ENCODE measurements around the gene GALK1. TPM values are rescaled to one million over a fixed set of nuclear protein-coding genes. Genes with fewer than 3 reads are reported as not detected.
"Not testable (repeated sequence)": the region's sequence is repeated elsewhere in the genome, so short reads cannot be mapped to it uniquely, and the experiment has no call there.

Gene GALK1
- total RNA-seq, 1 experiment from 2014 or later = 57.3 TPM

GRCh38 chr17:75773121-75773807, 8.3 kb upstream of the GALK1 start:
- DNase-seq (ENCODE audit: low read depth) = no peak
- in situ Hi-C loops (cut with HindIII; ENCODE audit: low pct_unique_long_range_greater_than_20kb, low sequenced_read_pairs) = no loop called here

- no peak for DNase-seq (ENCODE audit: low read depth)
- in situ Hi-C loops (cut with HindIII; ENCODE audit: low pct_unique_long_range_greater_than_20kb, low sequenced_read_pairs) = no loop called here
Observed at GRCh38 chr17:75771334-75772281, 6.6 kb upstream of the GALK1 start.

GRCh38 chr17:75769536-75769935, 4.5 kb upstream of the GALK1 start:
- in situ Hi-C loops (cut with HindIII; ENCODE audit: low pct_unique_long_range_greater_than_20kb, low sequenced_read_pairs) = no loop called here
- no peak for DNase-seq (ENCODE audit: low read depth)

DNA sequence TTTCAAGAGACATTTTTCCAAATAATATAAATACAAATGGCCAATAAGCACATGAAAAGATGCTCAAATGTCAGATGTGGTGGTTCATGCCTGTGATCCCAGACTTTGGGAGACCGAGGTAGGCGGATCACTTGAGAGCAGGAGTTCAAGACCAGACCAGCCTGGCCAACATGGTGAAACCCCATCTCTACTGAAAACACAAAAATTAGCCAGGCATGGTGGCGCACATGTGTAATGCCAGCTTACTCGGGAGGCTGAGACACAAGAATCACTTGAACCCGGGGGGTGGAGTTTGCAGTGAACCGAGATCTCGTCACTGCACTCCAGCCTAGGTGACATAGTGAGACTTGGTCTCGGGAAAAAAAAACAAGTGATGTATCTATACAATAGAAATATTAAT, 2.9 kb upstream of the GALK1 start:
- in situ Hi-C loops (cut with HindIII; ENCODE audit: low pct_unique_long_range_greater_than_20kb, low sequenced_read_pairs) = no loop called here
- DNase-seq (ENCODE audit: low read depth) = no peak

DNA sequence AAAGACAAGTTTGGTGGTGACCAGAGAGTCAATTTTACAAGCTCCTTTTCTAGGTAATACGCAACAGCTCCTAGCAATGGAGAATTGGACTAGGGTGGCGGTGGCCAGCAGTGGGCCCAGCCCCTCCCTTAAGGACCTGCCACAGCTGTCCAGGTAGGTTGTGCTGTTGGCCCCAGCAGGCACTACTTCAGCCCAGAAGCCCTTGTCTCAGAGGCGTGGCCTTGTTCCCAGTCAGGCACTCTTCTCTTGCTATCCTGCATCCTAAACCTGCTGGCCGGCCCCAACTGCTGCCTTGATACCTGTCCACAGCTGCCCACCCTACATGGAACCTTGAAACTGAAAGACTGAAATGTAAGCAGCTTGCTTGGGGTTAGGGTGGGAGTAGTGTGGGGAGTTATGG, 989 bp upstream of the GALK1 start:
- in situ Hi-C loops (cut with HindIII; ENCODE audit: low pct_unique_long_range_greater_than_20kb, low sequenced_read_pairs) = no loop called here
- DNase-seq (ENCODE audit: low read depth) = no peak

DNA sequence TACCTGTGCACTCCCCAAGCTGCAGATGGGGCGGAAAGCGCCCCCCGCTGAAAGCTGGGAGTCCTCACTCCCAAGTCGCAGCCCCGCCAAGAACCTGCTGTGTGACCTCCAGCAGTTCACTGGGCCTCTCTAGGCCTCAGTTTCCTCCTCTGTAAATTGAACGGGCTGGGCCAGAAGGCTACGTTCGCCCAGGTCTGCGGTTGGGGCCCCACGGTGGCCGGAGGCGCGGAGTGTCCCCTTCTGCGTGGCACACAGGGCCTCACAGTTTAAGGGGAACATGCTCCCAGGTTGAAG, 628 bp downstream of the GALK1 start:
- DNase-seq (ENCODE audit: low read depth) = no peak
- in situ Hi-C loops (cut with HindIII; ENCODE audit: low pct_unique_long_range_greater_than_20kb, low sequenced_read_pairs) = no loop called here

- no peak for DNase-seq (ENCODE audit: low read depth)
- in situ Hi-C loops (cut with HindIII; ENCODE audit: low pct_unique_long_range_greater_than_20kb, low sequenced_read_pairs) = no loop called here
Observed at GRCh38 chr17:75763613-75764416, 1.2 kb downstream of the GALK1 start.

- DNase-seq (ENCODE audit: low read depth) = no peak
- in situ Hi-C loops (cut with HindIII; ENCODE audit: low pct_unique_long_range_greater_than_20kb, low sequenced_read_pairs) = no loop called here
Observed at GRCh38 chr17:75763269-75763607, 1.8 kb downstream of the GALK1 start.

DNA sequence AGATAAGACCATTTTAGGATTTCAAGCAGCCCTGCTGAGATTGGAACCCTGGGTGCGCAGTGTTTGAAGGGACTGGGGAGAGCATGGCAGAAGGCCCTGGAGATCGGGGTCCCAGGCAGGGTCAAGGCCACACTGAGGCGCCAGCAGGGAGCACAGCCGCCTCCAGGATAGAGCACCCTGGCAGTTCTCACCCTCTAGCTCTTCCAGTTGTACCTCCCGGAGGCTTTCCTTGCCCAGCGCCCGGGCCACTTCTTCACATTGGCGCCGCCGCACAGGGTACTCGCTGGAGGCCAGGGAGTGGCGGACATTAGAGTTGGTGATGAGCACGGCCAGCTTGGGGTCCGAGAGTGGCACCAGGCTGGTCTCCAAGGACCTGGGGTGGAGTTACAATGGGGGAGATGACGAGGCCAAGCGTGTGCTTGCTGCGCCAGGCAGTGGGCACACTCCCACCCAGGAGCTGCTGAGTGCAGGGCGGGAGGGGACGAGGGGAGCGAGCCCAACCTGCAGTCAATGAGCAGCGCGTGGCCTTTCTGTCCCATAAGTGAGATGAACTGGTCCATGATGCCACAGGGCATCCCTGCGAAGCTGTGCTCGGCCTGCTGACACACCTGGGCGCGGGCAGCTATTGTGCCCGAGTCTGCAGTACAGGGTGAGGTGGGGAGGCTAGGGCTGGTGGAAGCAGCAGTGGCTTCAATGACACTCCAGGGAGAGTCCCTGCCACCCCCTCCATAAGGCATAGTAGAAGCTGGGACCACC, 2.3 kb downstream of the GALK1 start:
- in situ Hi-C loops (cut with HindIII; ENCODE audit: low pct_unique_long_range_greater_than_20kb, low sequenced_read_pairs) = no loop called here
- no peak for DNase-seq (ENCODE audit: low read depth)

DNA sequence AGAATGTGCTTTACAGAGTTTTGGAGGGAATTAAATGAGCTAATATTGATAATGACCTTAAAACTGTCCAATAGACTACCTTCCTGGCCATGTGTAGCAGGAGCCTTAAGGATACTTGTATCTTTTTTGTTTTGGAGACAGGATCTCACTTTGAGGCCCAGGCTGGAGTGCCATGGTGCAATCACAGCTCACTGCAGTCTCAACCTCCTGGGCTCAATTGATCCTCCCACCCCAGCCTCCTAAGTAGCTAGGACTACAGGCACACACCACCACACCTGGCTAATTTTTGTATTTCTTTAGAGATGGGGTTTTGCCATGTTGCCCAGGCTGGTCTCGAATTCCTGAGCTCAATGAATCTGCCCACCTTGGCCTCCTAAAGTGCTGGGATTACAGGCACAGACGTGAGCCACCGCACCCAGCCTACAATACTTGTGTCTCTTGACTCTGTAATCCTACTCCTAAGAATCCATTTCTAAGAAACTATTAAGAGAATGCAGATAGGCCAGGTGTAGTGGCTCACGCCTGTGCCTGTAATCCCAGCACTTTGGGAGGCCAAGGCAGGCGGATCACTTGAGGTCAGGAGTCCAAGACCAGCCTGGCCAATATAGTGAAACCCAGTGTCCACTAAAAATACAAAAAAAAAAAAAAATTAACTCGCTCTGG, 4.9 kb downstream of the GALK1 start:
- DNase-seq (ENCODE audit: low read depth); in situ Hi-C loops (cut with HindIII; ENCODE audit: low pct_unique_long_range_greater_than_20kb, low sequenced_read_pairs): not testable (repeated sequence)

DNA sequence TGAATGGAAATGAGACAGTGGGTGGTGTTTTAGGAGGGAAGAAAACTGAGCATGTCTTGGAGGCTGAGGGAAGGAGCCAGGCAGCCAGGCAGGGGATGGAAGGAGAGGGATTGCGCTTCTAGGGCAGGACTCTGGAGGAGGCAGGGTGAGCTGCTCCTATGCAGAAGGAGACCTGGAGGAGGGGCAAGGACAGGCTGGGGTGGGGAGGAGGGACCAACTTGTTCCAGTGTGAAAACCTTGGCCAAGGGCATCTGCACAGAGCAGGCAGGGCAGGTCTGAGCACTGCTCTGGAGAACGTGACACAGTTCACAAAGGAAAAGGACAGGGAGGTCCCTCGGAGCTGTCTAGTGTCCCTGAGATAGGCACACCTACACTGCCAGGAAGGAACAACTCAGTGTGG, 5.5 kb downstream of the GALK1 start:
- in situ Hi-C loops (cut with HindIII; ENCODE audit: low pct_unique_long_range_greater_than_20kb, low sequenced_read_pairs) = no loop called here
- no peak for DNase-seq (ENCODE audit: low read depth)

GRCh38 chr17:75758131-75758905, 6.7 kb downstream of the GALK1 start:
- in situ Hi-C loops (cut with HindIII; ENCODE audit: low pct_unique_long_range_greater_than_20kb, low sequenced_read_pairs) = no loop called here
- no peak for DNase-seq (ENCODE audit: low read depth)

- DNase-seq (ENCODE audit: low read depth) = no peak
Observed at GRCh38 chr17:75757086-75757681, 7.8 kb downstream of the GALK1 start.

DNA sequence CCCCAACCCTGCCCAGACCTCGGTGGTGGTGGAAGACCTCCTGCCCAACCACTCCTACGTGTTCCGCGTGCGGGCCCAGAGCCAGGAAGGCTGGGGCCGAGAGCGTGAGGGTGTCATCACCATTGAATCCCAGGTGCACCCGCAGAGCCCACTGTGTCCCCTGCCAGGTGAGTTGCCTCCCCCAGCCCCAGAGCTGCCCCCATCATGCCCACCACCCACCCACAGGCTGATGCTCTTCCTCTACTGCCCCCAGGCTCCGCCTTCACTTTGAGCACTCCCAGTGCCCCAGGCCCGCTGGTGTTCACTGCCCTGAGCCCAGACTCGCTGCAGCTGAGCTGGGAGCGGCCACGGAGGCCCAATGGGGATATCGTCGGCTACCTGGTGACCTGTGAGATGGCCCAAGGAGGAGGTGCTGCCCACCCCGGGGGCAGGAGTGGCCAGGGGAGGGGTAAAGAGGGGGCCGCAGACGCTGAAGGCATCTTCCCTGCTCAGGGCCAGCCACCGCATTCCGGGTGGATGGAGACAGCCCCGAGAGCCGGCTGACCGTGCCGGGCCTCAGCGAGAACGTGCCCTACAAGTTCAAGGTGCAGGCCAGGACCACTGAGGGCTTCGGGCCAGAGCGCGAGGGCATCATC, 8.4 kb downstream of the GALK1 start:
- in situ Hi-C loops (cut with HindIII; ENCODE audit: low pct_unique_long_range_greater_than_20kb, low sequenced_read_pairs) = no loop called here
- DNase-seq (ENCODE audit: low read depth) = no peak

More at GRCh38 chr17:75757086-75757681, 7.8 kb downstream of the GALK1 start:
- in situ Hi-C loops (cut with HindIII; ENCODE audit: low pct_unique_long_range_greater_than_20kb, low sequenced_read_pairs) = no loop called here

DNA sequence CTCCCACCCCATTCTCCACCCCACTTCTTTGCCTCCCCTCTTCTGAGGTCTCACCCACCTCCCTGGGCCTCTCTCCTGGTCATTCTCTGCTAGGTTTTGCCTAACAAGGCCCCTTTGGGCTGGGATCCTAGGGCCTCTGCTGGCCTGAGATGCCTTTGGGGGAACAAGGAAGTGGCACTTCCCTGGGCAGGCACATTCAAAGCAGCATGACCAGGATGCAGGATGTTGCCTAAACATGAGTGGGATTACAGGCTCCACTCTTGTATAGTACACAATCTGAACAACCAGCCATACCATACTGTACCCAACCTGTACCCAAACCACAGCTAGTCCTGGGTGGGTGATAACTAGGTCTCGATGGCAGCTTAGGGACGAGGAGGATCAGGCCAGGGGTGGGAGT, 9.0 kb downstream of the GALK1 start:
- DNase-seq (ENCODE audit: low read depth) = no peak
- in situ Hi-C loops (cut with HindIII; ENCODE audit: low pct_unique_long_range_greater_than_20kb, low sequenced_read_pairs) = no loop called here

- no peak for DNase-seq (ENCODE audit: low read depth)
- in situ Hi-C loops (cut with HindIII; ENCODE audit: low pct_unique_long_range_greater_than_20kb, low sequenced_read_pairs) = no loop called here
Observed at GRCh38 chr17:75755205-75755901, 9.6 kb downstream of the GALK1 start.

Data from Caki2 (cell line).